HUES64 (cell line): ENCODE measurements around the gene ATG13. TPM values are rescaled to one million over a fixed set of nuclear protein-coding genes. Genes with fewer than 3 reads are reported as not detected.
A peak's percentile ranks its signal among the peaks of the same experiment; 100 is the strongest.
"Not testable (repeated sequence)": the region's sequence is repeated elsewhere in the genome, so short reads cannot be mapped to it uniquely, and the experiment has no call there.

Experiments used
- H3K27ac ChIP-seq: 2 replicates; pipeline ENCODE4 v1.7.0; 2013; ENCODE audit warnings: low read depth, low read length, inconsistent platforms
- H3K27me3 ChIP-seq: 2 replicates; pipeline ENCODE4 v1.6.1; 2013; ENCODE audit warnings: mild to moderate bottlenecking, low read length; ENCODE audit not compliant: insufficient read depth
- H3K36me3 ChIP-seq: 2 replicates; pipeline ENCODE4 v1.6.1; 2013; ENCODE audit warnings: mild to moderate bottlenecking, low read length; ENCODE audit not compliant: insufficient read depth
- H3K4me1 ChIP-seq: 2 replicates; pipeline ENCODE4 v1.6.1; 2013; ENCODE audit warnings: mild to moderate bottlenecking, low read length, moderate library complexity; ENCODE audit not compliant: insufficient read depth
- H3K4me3 ChIP-seq: 2 replicates; pipeline ENCODE4 v1.5.1; 2013; ENCODE audit warnings: mild to moderate bottlenecking, low read length, moderate library complexity
- H3K9ac ChIP-seq: 2 replicates; pipeline ENCODE4 v1.6.1; 2013; ENCODE audit warnings: mild to moderate bottlenecking, low read depth, low read length
- H3K9me3 ChIP-seq: 2 replicates; pipeline ENCODE4 v1.6.1; 2013; ENCODE audit warnings: low read depth, low read length; ENCODE audit not compliant: insufficient read depth
- WGBS: fragments of 150-250, 120-280 bp; methylation state at CpG from one replicate; pipeline ENCODE4 v1.1.7; 2013; ENCODE audit warnings: missing lambda C conversion rate; 5-methylcytosine and 5-hydroxymethylcytosine counted together
- polyA plus RNA-seq, 2 experiments: library from polyadenylated mRNA; stranded (reverse); fragments of 50-300 nt; gene quantifications; one replicate each; pipeline ENCODE4 v1.2.3, GENCODE V29; 2013

Gene ATG13
- 54.6 TPM for polyA plus RNA-seq (2013, experiment 1 of 2)
- 58.7 TPM for polyA plus RNA-seq (2013, experiment 2 of 2)

- under 1% methylated on average over 72 of the region's 72 CpGs for WGBS
- H3K4me1 ChIP-seq = peaks cover 15% of the 10 kb centered on the region; the same call in 1 of the 2 replicates
These were observed at the start of gene ATG13, which contains the start of gene HARBI1 for GRCh38 chr11:46617134-46617971. ATG13 (plus strand) TSS chr11:46617553; CDS start chr11:46644292, 26,739 bp downstream. HARBI1 (minus strand) TSS chr11:46617227; CDS start chr11:46616237, 990 bp downstream.

GRCh38 chr11:46570790-46571398 lies 46.5 kb upstream of the ATG13 start:
- WGBS = 99% methylated on average over 2 of the region's 2 CpGs
- no peaks in the 10 kb centered on the region for H3K4me1 ChIP-seq
- H3K9ac ChIP-seq = no peak overlapping the region
- no peaks in the 10 kb centered on the region for H3K36me3 ChIP-seq
- no peak overlapping the region for H3K27ac ChIP-seq
- no peaks in the 10 kb centered on the region for H3K27me3 ChIP-seq
- no peak overlapping the region for H3K4me3 ChIP-seq
- H3K9me3 ChIP-seq = no peaks in the 10 kb centered on the region

More at GRCh38 chr11:46617134-46617971, at the start of gene ATG13, which contains the start of gene HARBI1:
- Histone ChIP-seq H3K27ac (peak within 1 kb of the TSS; percentile 96), H3K36me3 (peaks cover 11% of the 10 kb centered on the region), H3K27me3 (no peaks in the 10 kb centered on the region), H3K9me3 (no peaks in the 10 kb centered on the region), H3K9ac (peak within 1 kb of the TSS; percentile 100), H3K4me3 (peak within 1 kb of the TSS; percentile 100)

- Histone ChIP-seq H3K27me3 (no peaks in the 10 kb centered on the region), H3K9me3 (no peaks in the 10 kb centered on the region), H3K27ac (no peak overlapping the region), H3K4me1 (no peaks in the 10 kb centered on the region), H3K9ac (no peak overlapping the region), H3K36me3 (no peaks in the 10 kb centered on the region), H3K4me3 (no peak overlapping the region)
- WGBS = no CpG with 5 or more reads among the region's 1 CpG
These were observed 42.7 kb upstream of the ATG13 start for GRCh38 chr11:46574656-46575055.

GRCh38 chr11:46577058-46577457 lies 40.3 kb upstream of the ATG13 start:
- Histone ChIP-seq H3K9ac (no peak overlapping the region), H3K4me1 (no peaks in the 10 kb centered on the region), H3K9me3 (no peaks in the 10 kb centered on the region), H3K36me3 (no peaks in the 10 kb centered on the region), H3K27me3 (no peaks in the 10 kb centered on the region), H3K4me3 (no peak overlapping the region), H3K27ac (no peak overlapping the region)
- WGBS = no CpG with 5 or more reads among the region's 1 CpG

GRCh38 chr11:46582588-46582987 lies 34.8 kb upstream of the ATG13 start:
- no peaks in the 10 kb centered on the region for H3K4me1 ChIP-seq
- H3K27ac ChIP-seq = no peak overlapping the region
- 97% methylated on average over 5 of the region's 5 CpGs for WGBS

GRCh38 chr11:46583513-46583912 lies 33.8 kb upstream of the ATG13 start:
- not testable (repeated sequence) for H3K27me3 ChIP-seq, H3K4me1 ChIP-seq, H3K9me3 ChIP-seq, H3K9ac ChIP-seq, H3K36me3 ChIP-seq, H3K27ac ChIP-seq, H3K4me3 ChIP-seq
- WGBS = no CpG with 5 or more reads among the region's 1 CpG

More at GRCh38 chr11:46582588-46582987, 34.8 kb upstream of the ATG13 start:
- no peak overlapping the region for H3K4me3 ChIP-seq
- H3K9ac ChIP-seq = no peak overlapping the region
- H3K36me3 ChIP-seq = 0 out of 2 replicates have a peak, but pooled peaks cover 3% of the 10 kb centered on the region
- H3K9me3 ChIP-seq = no peaks in the 10 kb centered on the region
- H3K27me3 ChIP-seq = no peaks in the 10 kb centered on the region

- Histone ChIP-seq H3K4me1 (peaks cover 7% of the 10 kb centered on the region; the same call in 1 of the 2 replicates), H3K9me3 (no peaks in the 10 kb centered on the region), H3K27ac (no peak overlapping the region), H3K9ac (no peak overlapping the region), H3K4me3 (no peak overlapping the region), H3K27me3 (no peaks in the 10 kb centered on the region), H3K36me3 (0 out of 2 replicates have a peak, but pooled peaks cover 3% of the 10 kb centered on the region)
- 97% methylated on average over 5 of the region's 5 CpGs for WGBS
These were observed 29.2 kb upstream of the ATG13 start for GRCh38 chr11:46588131-46588530.

- peaks cover 7% of the 10 kb centered on the region; the same call in 1 of the 2 replicates for H3K4me1 ChIP-seq
- 0 out of 2 replicates have a peak, but pooled peaks cover 3% of the 10 kb centered on the region for H3K36me3 ChIP-seq
- no peaks in the 10 kb centered on the region for H3K9me3 ChIP-seq
- H3K27me3 ChIP-seq = no peaks in the 10 kb centered on the region
- no peak overlapping the region for H3K4me3 ChIP-seq
- no peak overlapping the region for H3K9ac ChIP-seq
- H3K27ac ChIP-seq = no peak overlapping the region
These were observed 28.4 kb upstream of the ATG13 start for GRCh38 chr11:46588915-46589314.

GRCh38 chr11:46590740-46591605 lies 26.4 kb upstream of the ATG13 start:
- H3K9ac ChIP-seq = no peak overlapping the region
- no peaks in the 10 kb centered on the region for H3K9me3 ChIP-seq
- H3K27me3 ChIP-seq = no peaks in the 10 kb centered on the region
- 0 out of 2 replicates have a peak, but pooled peaks cover 3% of the 10 kb centered on the region for H3K36me3 ChIP-seq
- 92% methylated on average over 10 of the region's 11 CpGs for WGBS
- H3K4me3 ChIP-seq = no peak overlapping the region
- H3K27ac ChIP-seq = no peak overlapping the region
- peaks cover 12% of the 10 kb centered on the region; the same call in 1 of the 2 replicates for H3K4me1 ChIP-seq

GRCh38 chr11:46593550-46594373 lies 23.6 kb upstream of the ATG13 start, which contains the start of gene AMBRA1:
AMBRA1 (minus strand) TSS chr11:46594023; CDS start chr11:46548380, 45,643 bp downstream.
- no peaks in the 10 kb centered on the region for H3K9me3 ChIP-seq
- no peaks in the 10 kb centered on the region for H3K36me3 ChIP-seq
- whole genome bisulfite sequencing = 3% methylated on average over 54 of the region's 54 CpGs
- H3K4me1 ChIP-seq = peaks cover 12% of the 10 kb centered on the region; the same call in 1 of the 2 replicates
- H3K4me3 ChIP-seq = peak within 1 kb of the TSS; percentile 84
- H3K27me3 ChIP-seq = no peaks in the 10 kb centered on the region
- peak within 1 kb of the TSS; percentile 84 for H3K9ac ChIP-seq
- H3K27ac ChIP-seq = peak within 1 kb of the TSS; percentile 78
